K562 (cell line): Measurements from ENCODE around the gene GRIK5. TPM values are rescaled to one million over a fixed set of nuclear protein-coding genes. Genes with fewer than 3 reads are reported as not detected.

Experiments used
- ARID1B ChIP-seq: fragments of 450-650 bp; IDR thresholded peaks from 2 replicates; pipeline ENCODE4 v1.6.1; 2016; ENCODE audit warnings: antibody characterized with exemption, mild to moderate bottlenecking, inconsistent platforms
- ATF1 ChIP-seq, 2 experiments: fragments of 450-650 bp in 1 of 2; IDR thresholded peaks; 2 replicates each; pipeline ENCODE4 v1.6.1; 2016; ENCODE audit warnings: missing compliant biosample characterization in 1 of 2, missing genetic modification characterization in 1 of 2
- CBX5 ChIP-seq: IDR thresholded peaks from 2 replicates; pipeline ENCODE4 v1.6.1; 2014; ENCODE audit warnings: low read depth, borderline replicate concordance
- CEBPB ChIP-seq: fragments of 450-650 bp; IDR thresholded peaks from 2 replicates; pipeline ENCODE4 v1.6.1; 2016; ENCODE audit warnings: missing genetic modification characterization, missing compliant biosample characterization
- CGGBP1 ChIP-seq: fragments of 250-450 bp; sonication (Bioruptor Pico); IDR thresholded peaks from 2 replicates; pipeline ENCODE4 v1.9.0; 2021; ENCODE audit warnings: mild to moderate bottlenecking
- CREB3 ChIP-seq: fragments of 450-650 bp; conservative IDR thresholded peaks from 2 replicates; pipeline ENCODE4 v1.6.1; 2016; ENCODE audit warnings: missing genetic modification characterization, low read depth, mild to moderate bottlenecking, missing compliant biosample characterization, moderate library complexity
- DDX20 ChIP-seq: fragments of 450-650 bp; IDR thresholded peaks from 2 replicates; pipeline ENCODE4 v1.6.1; 2016; ENCODE audit warnings: missing genetic modification characterization, low read depth, mild to moderate bottlenecking, missing compliant biosample characterization, moderate library complexity
- DPF2 ChIP-seq: fragments of 450-650 bp; IDR thresholded peaks from 2 replicates; pipeline ENCODE4 v1.6.1; 2016
- ELK1 ChIP-seq: sonication (generic); formaldehyde crosslinking; IDR thresholded peaks from 2 replicates; pipeline ENCODE4 v1.8.1; 2022; ENCODE audit warnings: missing genetic modification reagents
- ERF ChIP-seq: fragments of 450-650 bp; formaldehyde crosslinking; IDR thresholded peaks from 2 replicates; pipeline ENCODE4 v1.4.0; 2020; ENCODE audit warnings: mild to moderate bottlenecking, mixed read lengths
- JUND ChIP-seq, 2 experiments: IDR thresholded peaks; 2 replicates in 1 of 2; 3 replicates in 1 of 2; pipeline ENCODE4 v1.6.1; 2011; ENCODE audit warnings: borderline replicate concordance in 2 of 2, low read depth in 2 of 2, low read length in 2 of 2, improper control_type of control experiment in 1 of 2, missing biosample characterization in 1 of 2, missing genetic modification characterization in 1 of 2, missing genetic modification reagents in 1 of 2
- LEF1 ChIP-seq: fragments of 450-650 bp; IDR thresholded peaks from 2 replicates; pipeline ENCODE4 v1.6.1; 2016; ENCODE audit warnings: mild to moderate bottlenecking
- MAZ ChIP-seq, 2 experiments: fragments of 450-650 bp in 1 of 2; sonication (generic) in 1 of 2; formaldehyde crosslinking; IDR thresholded peaks in 1 of 2; conservative IDR thresholded peaks in 1 of 2; 2 replicates each; pipeline versions ENCODE4 v1.4.0 to v1.5.0; 2020; ENCODE audit warnings: mild to moderate bottlenecking in 1 of 2, missing genetic modification reagents in 1 of 2
- NFIC ChIP-seq: fragments of 450-650 bp; IDR thresholded peaks from 2 replicates; pipeline ENCODE4 v1.6.1; 2017; ENCODE audit warnings: mild to moderate bottlenecking, inconsistent platforms
- NR1H2 ChIP-seq: sonication (generic); formaldehyde crosslinking; IDR thresholded peaks from 2 replicates; pipeline ENCODE4 v1.4.0; 2020; ENCODE audit warnings: mild to moderate bottlenecking, missing genetic modification reagents
- SIRT6 ChIP-seq: IDR thresholded peaks from one replicate; pipeline ENCODE4 v1.6.1; 2012; ENCODE audit warnings: low read depth, mild to moderate bottlenecking, control low read depth, inconsistent platforms, low read length, moderate library complexity
- SIX5 ChIP-seq, 2 experiments: IDR thresholded peaks; 2 replicates each; pipeline ENCODE4 v1.6.1; 2011; ENCODE audit warnings: low read length in 2 of 2, borderline replicate concordance in 1 of 2, low read depth in 1 of 2, mild to moderate bottlenecking in 1 of 2, moderate library complexity in 1 of 2; ENCODE audit not compliant: insufficient read depth in 1 of 2
- SMAD3 ChIP-seq: fragments of 450-650 bp; formaldehyde crosslinking; conservative IDR thresholded peaks from 2 replicates; pipeline ENCODE4 v1.4.0; 2020; ENCODE audit warnings: mild to moderate bottlenecking
- TAF15 ChIP-seq: fragments of 200-400 bp; formaldehyde crosslinking; IDR thresholded peaks from 2 replicates; pipeline ENCODE4 v1.6.1; 2017; ENCODE audit warnings: mild to moderate bottlenecking, low read depth, low read length, moderate library complexity
- TEAD2 ChIP-seq: fragments of 450-650 bp; IDR thresholded peaks from 2 replicates; pipeline ENCODE4 v1.6.1; 2016; ENCODE audit warnings: missing genetic modification characterization, control low read depth, missing compliant biosample characterization
- ZBED1 ChIP-seq: IDR thresholded peaks from 2 replicates; pipeline ENCODE4 v1.6.1; 2014
- ZNF561 ChIP-seq: fragments of 450-650 bp; formaldehyde crosslinking; conservative IDR thresholded peaks from 2 replicates; pipeline ENCODE4 v1.4.0; 2020; ENCODE audit warnings: mild to moderate bottlenecking, moderate library complexity
- ZNF644 ChIP-seq: fragments of 200-800 bp; sonication (Bioruptor generic); IDR thresholded peaks from 2 replicates; pipeline ENCODE4 v1.6.1; 2016; ENCODE audit warnings: low read depth, missing genetic modification characterization, missing compliant biosample characterization
- ZNF717 ChIP-seq: fragments of 250-450 bp; sonication (Bioruptor Pico); IDR thresholded peaks from 2 replicates; pipeline ENCODE4 v1.5.0; 2021
- ZNF740 ChIP-seq, 3 experiments: fragments of 200-800 bp in 1 of 3; sonication (Bioruptor generic) in 1 of 3; sonication (generic) in 1 of 3; formaldehyde crosslinking in 1 of 3; IDR thresholded peaks; 2 replicates each; pipeline versions ENCODE4 v1.6.1 to v1.8.0; 2016 to 2022; ENCODE audit warnings: mild to moderate bottlenecking in 2 of 3, missing compliant biosample characterization in 2 of 3, missing genetic modification characterization in 2 of 3, missing genetic modification reagents in 1 of 3
- polyA plus RNA-seq, 8 experiments: library from polyadenylated mRNA; depleted of rRNA in 4 of 8; stranded (reverse) in 5 of 8; unstranded in 3 of 8; fragments of >200 nt; fragmentation: Nextera tagmentation in 2 of 8; fragmentation: Illumina TruSeq in 1 of 8; extraction: Ambion mirVana in 2 of 8; extraction: Trizol in 1 of 8; gene quantifications; 2 replicates each; pipeline versions ENCODE4 v1.2.1 to v1.2.3, GENCODE V29; 2011 to 2014; ENCODE audit warnings: inconsistent platforms in 1 of 8, missing spikeins in 1 of 8
- total RNA-seq, 7 experiments: library from RNA; depleted of rRNA in 6 of 7; stranded (reverse); fragments of >200 nt in 6 of 7; fragmentation: Illumina TruSeq in 2 of 7; extraction: Trizol in 2 of 7; gene quantifications; 2 replicates each; pipeline versions ENCODE4 v1.2.1 to v1.2.3, GENCODE V29; 2011 to 2021; ENCODE audit warnings: low replicate concordance in 1 of 7

GRIK5 gene
- total and polyA plus RNA-seq, 9 of the 15 experiments (the other 6 are each of a cell fraction or from before 2014, with no cell fraction given): 0.04 to 0.55 (median 0.27) TPM; not detected in 2

- TF ChIP-seq TEAD2 (tag) (no peak), ZNF644 (tag) (no peak), DPF2 (peak; percentile 85), ELK1 (CRISPR knock-in tag) (no peak), CREB3 (tag) (no peak), NFIC (peak; percentile 22; the same call in 1 of the 2 replicates), ZNF561 (CRISPR knock-in tag) (no peak), ATF1 (CRISPR knock-in tag; IDR thresholded peaks at IDR 0.05) (no peak), ATF1 (tag; IDR thresholded peaks at IDR 0.05) (peak; percentile 17; the same call in 1 of the 2 replicates), MAZ (CRISPR knock-in tag; conservative IDR thresholded peaks at IDR 0.05 in 1 of 2, IDR thresholded peaks at IDR 0.05 in 1 of 2) (peak; percentile 22 to 73; a peak in 2 of 4 replicates), CBX5 (no peak), SMAD3 (CRISPR knock-in tag) (no peak), DDX20 (no peak), LEF1 (peak; percentile 84), ZNF740 (CRISPR knock-in tag; IDR thresholded peaks at IDR 0.05) (peak; percentile 41; the same call in 1 of the 2 replicates), ZNF740 (tag; IDR thresholded peaks at IDR 0.05) (peak in 1 of 2 experiments; percentile 90; a peak in 2 of 4 replicates), ZNF717 (CRISPR knock-in tag) (no peak), ERF (CRISPR knock-in tag) (no peak), SIRT6 (no peak), SIX5 (IDR thresholded peaks at IDR 0.05; ENCODE audit: borderline replicate concordance in 1 of 2, insufficient read depth in 1 of 2, low read depth in 1 of 2, low read length in 2 of 2) (no peak), CEBPB (no peak), ZBED1 (no peak), JUND (IDR thresholded peaks at IDR 0.05; ENCODE audit: borderline replicate concordance, low read depth, low read length) (peak; percentile 63), JUND (tag; IDR thresholded peaks at IDR 0.05; ENCODE audit: borderline replicate concordance, low read depth, low read length) (no peak; the same call in 1 of the 3 replicates), ARID1B (peak; percentile 81), TAF15 (no peak), NR1H2 (CRISPR knock-in tag) (no peak), CGGBP1 (CRISPR knock-in tag) (no peak)
These were observed 51.4 kb downstream of the GRIK5 start (continued) for GRCh38 chr19:42018503-42019193.
